Posterior cingulate gyrus (tissue), 11 donors: Measurements from ENCODE around the gene ZNF536.

Experiments used
- DNase-seq, 10 donors: peaks; one replicate each; pipeline versions ENCODE4 v3.0.0 to v3.0.0-alpha.2; 2020 to 2021; ENCODE audit warnings: mixed read lengths in 3 of 10
- intact Hi-C: fragments of 100-400 bp; cut with DNase I; formaldehyde crosslinking; loops from one replicate; pipeline ENCODE4 v1.15.1; 2023

The ZNF536 gene

DNA sequence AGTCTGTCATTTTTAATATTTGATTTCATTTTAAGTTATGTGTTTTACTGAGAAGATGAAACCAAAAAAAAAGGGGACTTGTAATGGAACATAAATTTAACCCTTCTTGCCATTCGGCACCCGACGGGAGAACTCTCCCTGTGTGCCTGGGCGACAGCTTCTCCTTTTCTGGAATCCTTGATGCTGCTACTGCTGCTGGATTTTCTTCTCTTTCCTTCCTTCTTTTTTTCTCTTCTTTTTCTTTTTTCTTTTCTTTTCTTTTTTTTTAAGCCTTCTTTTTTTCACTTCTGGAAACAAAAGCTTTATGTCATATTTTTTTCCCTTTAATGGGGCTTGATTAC is 11.1 kb upstream of the ZNF536 start:
- intact Hi-C loops, result no loop called here
- peak in 2 of 10 donors; percentile 30 to 82 for DNase-seq

DNA sequence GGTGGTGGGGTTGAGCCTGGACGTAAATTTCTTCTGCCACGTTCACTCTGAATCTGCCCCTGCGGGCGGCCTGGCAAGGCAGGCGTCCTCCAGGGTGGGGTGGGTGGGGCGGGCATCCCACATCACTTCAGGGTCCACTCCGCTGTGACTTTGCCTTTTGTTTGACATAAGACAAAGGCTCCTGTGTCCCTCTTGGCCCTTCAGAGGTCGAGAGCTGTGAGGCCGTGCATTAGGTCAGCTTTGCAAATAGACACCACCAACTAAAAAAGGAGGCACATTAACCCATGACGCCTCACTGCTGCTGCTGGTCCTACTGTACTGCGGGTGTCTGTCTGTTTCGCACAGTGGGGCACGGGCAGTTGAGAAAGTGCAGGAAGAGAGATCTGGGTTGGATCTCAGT is 10.5 kb upstream of the ZNF536 start:
- intact Hi-C loops, result no loop called here
- peak in 2 of 10 donors; percentile 16 to 23 for DNase-seq

DNA sequence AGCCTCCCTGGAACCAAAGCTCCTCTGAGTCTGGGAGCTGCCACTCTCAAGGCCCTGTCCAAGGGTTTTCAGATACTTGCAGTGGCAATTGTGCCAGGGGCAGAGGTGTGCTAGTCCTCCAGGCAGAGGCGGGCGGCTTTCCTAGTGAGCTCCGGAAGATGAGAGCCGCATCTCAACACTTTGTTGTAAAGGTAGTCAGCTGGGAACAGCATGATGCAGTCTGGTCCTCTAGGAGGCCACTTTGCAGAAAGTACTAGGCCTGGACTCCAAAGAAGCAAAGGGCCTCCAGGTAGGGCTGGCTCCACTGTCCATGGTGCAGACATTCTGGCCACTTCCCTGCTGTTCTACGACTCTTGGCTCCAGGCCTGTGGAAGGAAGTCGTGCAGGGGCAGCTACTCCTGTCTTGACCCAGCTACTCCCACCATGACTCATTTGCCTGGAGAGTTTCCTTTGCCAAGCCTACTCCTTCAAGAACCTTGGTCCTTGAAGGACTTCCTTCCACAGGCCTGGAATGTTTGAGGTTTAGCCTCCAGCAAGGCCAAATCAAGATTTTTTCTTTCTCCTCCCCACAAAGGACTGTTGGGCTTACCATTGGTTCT is 9.9 kb upstream of the ZNF536 start:
- intact Hi-C loops, result no loop called here
- peak in 3 of 10 donors; percentile 19 to 32 (median 30) for DNase-seq

DNA sequence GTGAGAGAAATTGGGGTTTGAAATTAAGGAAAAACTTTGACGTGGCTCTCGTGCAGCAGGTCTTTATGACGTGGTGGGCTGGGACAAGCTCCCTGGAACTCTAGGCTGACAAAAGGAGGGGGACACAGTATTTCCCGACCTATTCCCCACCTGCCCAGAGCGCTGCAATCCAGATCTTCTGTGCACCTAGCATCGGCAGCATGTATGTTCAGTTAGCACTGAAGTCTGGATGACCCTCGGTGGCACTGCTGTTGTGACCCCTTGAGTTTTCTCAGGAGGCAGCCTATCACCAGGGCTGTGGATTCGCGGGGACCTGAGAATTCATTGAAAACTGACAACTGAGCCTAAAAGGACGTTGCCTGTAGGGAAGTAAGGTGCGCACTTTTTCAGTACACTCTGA is 9.1 kb upstream of the ZNF536 start:
- peak in 3 of 10 donors; percentile 13 to 44 (median 42) for DNase-seq
- intact Hi-C loops, result no loop called here

DNA sequence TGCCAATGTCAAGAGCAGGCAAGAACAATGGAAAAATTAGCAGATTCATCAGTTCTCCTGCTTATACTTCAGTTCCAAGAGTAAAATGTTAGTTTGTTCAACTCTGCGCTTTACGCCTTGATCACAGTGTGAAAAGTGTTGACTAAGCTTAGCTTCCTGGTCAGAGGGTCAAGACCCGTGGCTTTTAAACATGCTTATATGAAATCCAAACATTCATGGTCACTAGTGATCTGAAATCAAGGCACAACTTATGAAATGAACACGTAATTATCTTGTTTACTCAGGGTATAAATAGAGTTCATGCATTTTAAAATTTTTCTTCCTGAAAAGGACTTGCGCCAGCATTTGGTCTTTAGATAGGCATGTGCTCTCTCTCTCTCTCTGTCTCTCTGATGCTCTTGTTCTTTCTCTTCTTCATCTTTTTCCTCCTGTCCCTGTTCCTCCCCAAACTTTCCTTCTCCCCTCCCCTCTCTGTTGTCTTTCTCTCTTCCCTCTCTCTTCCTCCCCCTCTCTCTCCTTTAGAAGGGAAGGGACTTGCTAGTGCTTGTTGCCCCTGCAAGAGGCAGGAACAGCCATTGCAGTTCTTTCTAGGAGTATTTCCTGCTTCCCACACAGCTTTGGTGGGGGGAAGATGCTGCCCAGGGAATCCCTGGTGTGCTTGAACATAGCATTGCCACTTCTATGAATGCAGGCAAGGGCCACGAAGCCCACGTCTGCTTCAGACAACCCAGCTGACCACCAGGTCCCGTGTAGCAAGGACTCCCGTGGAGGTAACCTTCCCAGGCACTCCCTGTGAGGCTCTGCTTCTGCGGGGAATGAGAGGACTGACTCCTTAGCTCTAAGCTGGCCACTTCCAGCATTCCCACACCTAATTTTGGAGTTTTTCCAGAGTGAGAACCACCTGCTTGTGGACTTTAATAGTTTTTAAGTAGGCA is 7.1 kb upstream of the ZNF536 start:
- DNase-seq, result peak in 2 of 10 donors; percentile 2 to 53
- intact Hi-C loops, result no loop called here

DNA sequence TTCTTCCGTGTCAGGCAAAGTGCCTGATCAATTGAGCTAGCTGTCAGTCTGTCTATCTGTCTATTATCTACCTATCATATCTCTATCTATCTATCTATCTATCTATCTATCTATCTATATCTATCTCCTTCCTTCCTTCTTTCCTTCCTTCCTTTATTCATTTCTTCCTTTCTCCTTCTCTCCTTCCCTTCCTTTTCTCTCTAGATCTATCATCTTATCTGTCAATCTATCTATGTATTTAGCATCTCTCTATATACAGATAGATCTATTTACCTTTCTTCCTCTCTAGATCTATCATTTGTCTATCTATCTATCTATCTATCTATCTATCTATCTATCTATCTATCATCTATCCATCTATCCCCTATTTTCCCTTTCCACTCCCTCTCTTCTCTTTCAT is 5.9 kb upstream of the ZNF536 start:
- intact Hi-C loops, result no loop called here
- DNase-seq, result no peak

DNA sequence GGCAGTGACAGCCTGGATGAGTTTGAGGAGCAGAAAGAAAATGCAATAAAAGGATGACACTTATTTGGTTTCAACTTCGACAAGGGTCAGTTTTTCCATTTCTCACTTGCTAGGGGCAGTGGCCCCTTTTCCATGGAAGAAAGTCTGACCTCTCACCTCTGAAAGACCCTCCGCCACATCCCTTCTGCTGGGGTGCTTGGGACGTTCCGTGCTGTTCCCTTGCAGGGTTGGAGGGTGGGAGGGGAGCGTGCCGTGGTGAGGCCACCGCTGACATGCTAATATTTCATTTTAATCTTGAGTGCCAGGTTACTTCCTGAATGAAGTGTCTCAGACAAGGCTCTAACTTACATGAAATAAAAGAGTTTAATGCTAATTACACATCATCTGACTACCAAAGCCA is 5.2 kb upstream of the ZNF536 start:
- DNase-seq, result peak in 2 of 10 donors; percentile 9
- intact Hi-C loops, result no loop called here

DNA sequence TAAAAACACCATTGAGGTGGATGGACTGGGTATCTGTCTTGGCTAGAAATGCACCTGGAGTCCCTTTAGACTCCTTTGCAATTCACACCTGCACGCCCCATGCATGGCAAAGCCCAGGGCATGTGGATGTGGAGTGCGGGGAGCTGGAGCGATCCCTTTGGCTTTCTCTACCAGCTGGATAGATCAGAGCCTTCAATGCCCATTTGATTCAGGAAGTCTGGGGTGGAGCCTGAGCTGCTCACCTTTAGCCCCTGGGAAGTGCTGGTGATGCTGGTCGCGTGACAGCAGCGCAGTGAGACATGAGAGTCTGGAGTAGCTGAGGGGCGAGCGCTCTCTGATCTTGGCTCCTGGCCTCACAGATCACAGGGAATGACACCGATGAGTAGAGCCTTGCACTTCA is 4.8 kb upstream of the ZNF536 start:
- intact Hi-C loops, result no loop called here
- peak in 2 of 10 donors; percentile 7 to 35 for DNase-seq

DNA sequence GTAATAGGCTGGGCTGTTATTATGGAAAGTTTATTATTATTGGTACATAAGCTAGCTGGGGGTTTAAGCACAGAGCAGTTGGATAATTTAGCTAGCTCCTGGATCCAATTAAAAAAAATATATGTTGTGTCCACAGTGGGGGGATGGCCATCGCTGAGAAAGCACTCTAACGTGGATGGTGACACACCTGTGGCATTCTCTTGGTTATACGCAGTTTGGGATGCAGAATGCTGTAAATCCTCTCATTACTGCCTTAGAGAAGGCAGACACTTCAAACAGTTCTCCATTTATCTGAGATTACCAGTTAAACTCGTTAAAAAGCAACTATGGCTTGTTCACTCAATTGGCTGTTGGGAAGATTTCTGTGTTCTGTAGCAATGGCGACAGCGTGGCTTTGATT is 2.4 kb upstream of the ZNF536 start:
- peak in 2 of 10 donors; percentile 0 to 3 for DNase-seq
- intact Hi-C loops, result loop anchor here (10.0 kb wide), 1 partner anchor 285 kb away; no protein-coding TSS in a partner anchor

DNA sequence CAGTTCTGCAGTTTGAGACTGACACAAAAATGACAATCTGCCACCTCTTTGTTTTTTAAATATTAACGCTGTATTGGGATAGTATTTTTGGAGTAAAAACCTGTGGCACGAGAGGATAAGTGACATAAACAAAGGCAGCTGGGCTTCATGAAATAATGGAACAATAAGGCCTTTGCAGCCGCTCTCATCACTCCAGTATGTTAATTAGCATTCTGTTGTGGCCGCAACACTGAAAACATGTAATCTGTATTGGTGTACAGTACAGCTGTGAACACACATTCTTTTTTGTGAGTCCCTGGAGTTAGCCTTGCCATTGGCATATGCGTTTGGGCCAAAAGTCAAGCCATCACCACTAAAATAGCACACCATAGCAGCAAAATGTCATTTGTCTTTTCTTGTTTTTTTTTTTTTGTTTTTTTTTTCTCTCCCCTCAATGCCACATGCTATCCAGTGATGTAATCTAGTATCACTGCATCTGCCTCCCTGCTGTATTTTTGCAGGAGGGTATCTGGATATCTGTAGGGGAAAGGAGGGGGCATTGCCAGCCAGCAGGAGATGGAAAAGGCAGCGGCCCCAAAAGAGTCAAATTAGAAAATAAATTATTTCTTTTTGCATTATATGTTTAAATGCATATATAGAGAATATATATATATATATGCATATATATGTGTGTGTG is 885 bp upstream of the ZNF536 start:
- intact Hi-C loops, result loop anchor here (10.0 kb wide), 1 partner anchor 284 kb away; no protein-coding TSS in a partner anchor
- peak in 2 of 10 donors; percentile 9 to 19 for DNase-seq

DNA sequence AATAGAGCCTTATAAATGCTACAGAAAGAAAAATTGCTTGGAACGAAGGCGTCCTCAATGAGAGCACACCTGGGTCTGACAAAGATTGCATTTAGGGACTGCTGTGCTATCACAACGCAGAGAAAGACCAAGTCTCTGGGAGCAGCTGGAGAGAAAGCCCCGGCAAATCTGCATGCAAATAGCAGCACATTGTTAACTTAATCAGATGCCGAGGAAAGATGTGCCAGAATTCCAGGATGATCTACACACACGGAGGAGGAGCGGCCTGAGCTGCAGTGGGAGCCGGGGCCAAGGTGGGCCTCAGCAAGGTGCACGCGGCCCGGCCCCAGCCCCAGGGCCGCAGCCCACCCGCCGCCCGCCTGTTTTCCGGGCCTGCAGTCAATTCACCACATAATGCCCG is 1.4 kb downstream of the ZNF536 start:
- intact Hi-C loops, result loop anchor here (2.0 to 10.0 kb wide), 2 partner anchors 147 to 281 kb away; no protein-coding TSS in a partner anchor
- DNase-seq, result peak in 4 of 10 donors; percentile 44 to 83 (median 56)

DNA sequence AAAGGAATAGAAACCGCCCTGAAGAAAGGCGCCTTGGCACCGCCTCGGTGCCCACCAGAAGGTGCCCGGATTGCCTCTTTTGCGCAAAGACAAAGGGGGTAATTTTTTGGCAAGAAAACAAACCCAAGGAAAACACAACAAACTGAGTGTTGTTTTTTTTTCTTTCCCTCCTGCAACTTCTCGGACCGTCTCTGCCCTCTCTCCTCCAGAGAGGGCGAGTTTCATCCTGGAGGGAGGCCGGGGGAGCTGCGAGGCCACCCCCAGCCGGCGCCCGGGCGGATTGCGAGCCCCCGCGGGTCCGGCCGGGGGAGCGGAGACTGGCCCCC is 2.3 kb downstream of the ZNF536 start:
- intact Hi-C loops, result loop anchor here (10.0 kb wide), 1 partner anchor 280 kb away; no protein-coding TSS in a partner anchor
- peak in 1 of 10 donors; percentile 26 for DNase-seq

DNA sequence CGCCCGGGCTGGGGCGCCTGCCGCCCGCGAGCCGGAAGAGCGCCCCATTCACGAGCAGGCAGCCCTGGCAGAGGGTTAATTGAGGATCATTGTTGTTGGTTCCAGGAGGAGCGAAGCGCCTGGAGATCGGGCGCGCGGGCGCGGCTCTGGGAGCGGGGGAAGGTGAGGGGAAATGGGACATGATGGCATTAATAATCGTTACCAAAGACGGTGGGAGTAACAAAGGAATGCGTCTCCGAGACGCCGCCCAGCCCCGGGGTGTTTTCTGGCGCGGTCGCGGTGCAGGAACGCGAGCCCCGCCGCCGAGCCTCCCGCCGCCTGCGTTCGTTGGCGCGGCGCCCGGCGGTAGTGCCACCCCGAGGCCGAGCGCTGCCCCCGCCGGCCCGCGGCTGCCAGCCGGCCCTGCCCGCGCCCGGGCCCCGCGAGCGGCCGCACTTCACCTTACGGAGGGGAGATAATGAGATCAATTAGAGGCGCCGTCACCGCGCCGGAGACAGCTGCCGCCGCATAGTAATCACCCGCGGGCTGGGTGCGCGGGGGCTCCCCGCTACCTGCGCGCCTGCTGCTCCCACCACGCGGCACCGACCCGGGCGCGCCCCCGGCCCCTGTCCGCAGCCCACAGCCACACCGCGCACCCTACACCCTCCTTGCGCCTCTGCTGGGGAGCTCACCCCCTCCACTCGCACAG is 2.8 kb downstream of the ZNF536 start:
- intact Hi-C loops, result loop anchor here (10.0 kb wide), 1 partner anchor 280 kb away; no protein-coding TSS in a partner anchor
- DNase-seq, result peak in 4 of 10 donors; percentile 19 to 88 (median 74)

DNA sequence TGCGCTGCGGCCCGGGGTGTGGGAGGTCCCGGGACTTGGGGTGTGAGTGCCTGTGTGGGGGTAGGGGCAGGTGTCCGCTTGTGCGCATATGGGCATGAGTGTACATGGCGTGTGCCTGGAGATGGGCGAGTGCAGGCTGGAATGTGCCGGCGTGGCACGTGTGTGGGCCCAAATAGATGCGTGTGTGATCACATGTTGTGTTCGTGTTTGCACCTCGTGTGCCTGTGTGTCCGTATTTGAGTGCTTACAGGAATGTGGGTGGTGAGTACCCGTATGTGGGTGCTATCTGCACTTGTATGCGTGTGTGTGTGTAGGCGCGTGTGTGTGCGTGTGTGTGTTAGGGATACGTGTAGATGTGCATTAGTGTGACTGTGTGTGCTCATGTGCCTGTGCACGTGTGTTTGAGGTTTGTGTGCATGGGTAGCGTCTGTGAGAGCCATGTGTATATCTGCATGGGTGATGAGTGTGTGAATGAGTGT is 3.4 kb downstream of the ZNF536 start:
- DNase-seq, result peak in 2 of 10 donors; percentile 15 to 85
- intact Hi-C loops, result loop anchor here (10.0 kb wide), 1 partner anchor 279 kb away; no protein-coding TSS in a partner anchor

DNA sequence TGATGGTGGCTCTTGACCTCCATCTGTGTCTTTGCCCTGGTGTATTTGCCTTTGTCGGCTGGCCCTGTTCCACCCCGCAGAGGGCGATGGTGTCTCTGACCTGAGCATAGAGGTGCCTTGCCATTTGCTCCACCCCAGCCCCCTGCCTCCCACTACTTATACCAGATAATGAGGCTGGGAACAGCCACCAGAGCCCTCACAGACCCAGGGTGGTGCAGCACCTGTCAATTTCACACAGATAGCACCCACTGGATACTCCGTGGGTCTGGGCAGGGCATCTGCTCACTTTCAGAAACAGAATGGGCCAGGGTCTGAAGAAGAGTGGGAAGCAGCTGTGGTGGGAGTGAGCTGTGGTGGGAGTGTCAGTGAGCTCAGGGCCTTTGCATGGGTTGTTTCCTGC is 4.1 kb downstream of the ZNF536 start:
- DNase-seq, result peak in 2 of 10 donors; percentile 10 to 62

DNA sequence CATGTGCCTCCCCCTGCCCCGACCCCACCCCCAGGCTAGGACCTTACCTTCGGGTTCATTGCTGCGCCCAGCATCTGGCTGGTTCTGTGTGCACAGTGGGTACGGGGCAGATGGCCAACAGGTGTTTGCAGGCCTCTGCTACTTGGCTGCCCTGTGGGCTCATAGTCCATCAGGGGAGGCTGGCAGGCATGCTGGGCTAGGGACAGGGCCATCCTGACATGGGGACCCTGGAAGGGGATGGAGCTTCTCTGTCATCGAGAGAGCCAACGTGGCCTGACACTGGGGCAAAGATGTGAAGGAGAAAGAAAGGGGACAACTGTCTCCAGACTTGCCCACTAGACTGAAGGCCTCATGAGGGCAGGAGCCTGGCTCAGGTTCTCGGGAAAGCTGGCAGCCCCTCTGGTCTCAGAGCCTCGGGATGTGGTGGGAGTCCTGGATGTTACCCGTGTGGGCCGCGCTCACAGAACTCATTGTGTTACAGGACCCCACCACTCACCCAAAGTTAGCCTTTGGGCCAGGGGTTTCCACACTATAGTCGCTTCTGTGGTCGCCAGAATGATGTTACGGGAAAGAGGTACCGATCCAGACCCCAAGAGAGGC is 4.7 kb downstream of the ZNF536 start:
- DNase-seq, result peak in 2 of 10 donors; percentile 14 to 49

More for the DNA sequence above, 4.1 kb downstream of the ZNF536 start:
- intact Hi-C loops, result loop anchor here (10.0 kb wide), 1 partner anchor 279 kb away; no protein-coding TSS in a partner anchor

DNA sequence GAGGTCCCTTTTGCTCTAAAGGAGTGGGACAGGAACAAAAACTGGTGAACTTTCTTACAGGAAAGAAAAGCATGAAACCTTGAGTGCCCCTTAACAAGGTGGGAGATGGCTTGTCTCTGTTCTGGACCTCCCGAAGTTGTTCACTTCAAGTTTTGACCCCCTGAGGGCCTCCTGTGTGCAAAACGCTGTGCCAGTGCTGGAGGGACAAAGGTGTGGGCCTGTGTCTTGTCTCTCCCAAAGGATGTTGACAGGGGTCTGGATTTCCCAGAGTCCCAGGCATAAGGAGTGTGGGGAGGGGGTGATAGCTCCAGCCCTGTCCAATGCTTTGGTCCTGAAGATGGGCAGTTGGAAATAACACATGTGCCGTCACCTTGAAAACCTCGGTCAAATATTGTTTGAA is 6.5 kb downstream of the ZNF536 start:
- intact Hi-C loops, result loop anchor here (10.0 kb wide), 1 partner anchor 276 kb away; no protein-coding TSS in a partner anchor
- DNase-seq, result peak in 2 of 10 donors; percentile 6 to 40

More for the DNA sequence above, 4.7 kb downstream of the ZNF536 start:
- intact Hi-C loops, result loop anchor here (10.0 kb wide), 1 partner anchor 278 kb away; no protein-coding TSS in a partner anchor

DNA sequence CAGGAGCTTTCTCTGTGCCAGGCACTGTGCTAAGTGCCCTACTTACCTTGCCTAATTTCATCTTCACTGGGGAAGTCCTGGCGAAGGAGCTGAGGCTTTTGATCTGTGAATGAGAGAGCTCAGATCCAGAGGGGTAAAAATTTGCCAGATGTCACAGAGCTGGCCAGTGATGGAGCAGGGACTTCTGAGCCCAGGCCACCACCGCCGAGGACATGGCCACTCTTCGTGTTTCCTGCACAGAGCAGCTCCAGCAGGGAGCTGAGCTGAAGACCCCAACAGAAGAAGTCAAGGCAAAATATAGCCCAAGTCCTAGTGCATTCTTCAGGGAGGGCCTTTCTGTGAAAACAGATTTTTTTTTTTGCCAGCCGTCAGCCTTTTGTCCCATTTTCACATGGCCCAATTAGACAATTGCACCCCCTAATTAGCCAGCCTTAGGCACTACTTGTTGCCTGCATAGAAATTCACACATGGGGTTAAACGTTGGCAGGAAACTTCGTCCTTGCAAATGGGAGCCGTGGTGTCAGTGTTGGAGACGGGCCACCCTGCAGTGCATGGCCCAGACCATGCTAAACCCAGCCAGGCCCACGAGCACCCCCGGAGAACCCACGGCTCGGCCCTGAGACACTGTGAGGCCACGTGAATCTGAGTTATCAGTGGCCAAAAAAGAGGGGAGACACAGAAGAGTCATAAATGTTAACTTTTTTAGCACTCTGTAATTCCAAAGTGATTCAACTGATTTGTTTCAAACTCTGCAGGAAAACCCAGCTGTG is 7.8 kb downstream of the ZNF536 start:
- intact Hi-C loops, result loop anchor here (10.0 kb wide), 2 partner anchors 65 to 275 kb away; no protein-coding TSS in a partner anchor

More for the DNA sequence above, 7.8 kb downstream of the ZNF536 start:
- DNase-seq, result peak in 2 of 10 donors; percentile 77 to 80
